ENCODE measurements around the gene TNS1.

TNS1 gene

GRCh38 chr2:217941886-217942728 lies 60.7 kb downstream of the TNS1 start:
- no peak for DNase-seq

- DNase-seq = no peak
Measured at GRCh38 chr2:217941339-217941738, 61.5 kb downstream of the TNS1 start.

- DNase-seq = no peak
Measured at GRCh38 chr2:217940261-217941220, 62.3 kb downstream of the TNS1 start.

GRCh38 chr2:217939629-217940245 lies 63.1 kb downstream of the TNS1 start:
- no peak for DNase-seq

GRCh38 chr2:217939220-217939619 lies 63.6 kb downstream of the TNS1 start:
- no peak for DNase-seq

- no peak for DNase-seq
Measured at GRCh38 chr2:217938036-217938435, 64.8 kb downstream of the TNS1 start.

- DNase-seq = no peak
Measured at GRCh38 chr2:217937446-217937845, 65.3 kb downstream of the TNS1 start.

GRCh38 chr2:217936952-217937351 lies 65.8 kb downstream of the TNS1 start:
- DNase-seq = no peak

- DNase-seq = no peak
Measured at GRCh38 chr2:217935901-217936684, 66.7 kb downstream of the TNS1 start.

GRCh38 chr2:217935235-217935879 lies 67.4 kb downstream of the TNS1 start:
- DNase-seq = no peak

GRCh38 chr2:217934321-217935131 lies 68.3 kb downstream of the TNS1 start:
- peak; percentile 74 for DNase-seq

GRCh38 chr2:217933617-217933993 lies 69.2 kb downstream of the TNS1 start:
- no peak for DNase-seq

- DNase-seq = no peak
Measured at GRCh38 chr2:217932803-217933616, 69.8 kb downstream of the TNS1 start.

GRCh38 chr2:217931846-217932560 lies 70.8 kb downstream of the TNS1 start:
- DNase-seq = no peak

- DNase-seq = no peak
Measured at GRCh38 chr2:217930761-217931563, 71.8 kb downstream of the TNS1 start.

- DNase-seq = no peak
Measured at GRCh38 chr2:217929757-217930707, 72.8 kb downstream of the TNS1 start.

GRCh38 chr2:217929272-217929671 lies 73.5 kb downstream of the TNS1 start:
- DNase-seq = no peak
